A549 (cell line): ENCODE results near the gene METTL5.

Source experiments
- JUN ChIP-seq, 2 experiments: fragments of >200 bp; sonication (Bioruptor Twin); formaldehyde crosslinking; IDR thresholded peaks; 2 replicates in 1 of 2; 3 replicates in 1 of 2; pipeline ENCODE4 v1.6.1; 2016 to 2017
- MAFK ChIP-seq: fragments of 450-650 bp; IDR thresholded peaks from 2 replicates; pipeline ENCODE4 v1.6.1; 2014; ENCODE audit not compliant: partially characterized antibody
- POLR2A ChIP-seq: IDR thresholded peaks from 2 replicates; pipeline ENCODE4 v1.6.1; 2012; ENCODE audit warnings: mild to moderate bottlenecking, low read length
- TF ChIP-seq, protein P1 (sequence below): fragments of >200 bp; sonication (Bioruptor Twin); formaldehyde crosslinking; IDR thresholded peaks from 3 replicates; pipeline ENCODE4 v1.5.1; 2016
- TF ChIP-seq, protein P2 (sequence below): IDR thresholded peaks from 2 replicates; pipeline ENCODE4 v1.6.1; 2012
- TF ChIP-seq, protein P3 (sequence below): fragments of 450-650 bp; IDR thresholded peaks from 2 replicates; pipeline ENCODE4 v1.6.1; 2014; ENCODE audit warnings: antibody characterized with exemption
- TF ChIP-seq, protein P4 (sequence below): IDR thresholded peaks from 2 replicates; pipeline ENCODE4 v1.6.1; 2012

DNA sequence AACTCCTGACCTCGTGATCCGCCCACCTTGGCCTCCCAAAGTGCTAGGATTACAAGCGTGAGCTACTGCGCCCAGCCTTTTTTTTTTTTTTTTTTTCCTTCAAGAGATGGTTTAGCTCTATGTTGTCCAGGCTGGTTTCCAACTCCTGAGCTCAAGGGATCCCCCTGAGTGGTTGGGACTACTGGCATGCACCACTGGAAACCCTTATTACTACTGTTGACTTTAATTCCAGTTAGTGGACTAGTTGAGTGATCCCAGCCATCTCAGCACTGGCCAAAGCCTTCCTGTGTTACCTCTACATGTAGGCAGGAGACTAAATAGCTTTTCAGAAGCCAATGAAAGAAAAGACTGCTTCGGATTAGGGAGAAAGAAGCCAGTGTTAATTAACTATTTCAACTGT lies 34.1 kb downstream of the METTL5 start:
- TF ChIP-seq, protein P1, sequence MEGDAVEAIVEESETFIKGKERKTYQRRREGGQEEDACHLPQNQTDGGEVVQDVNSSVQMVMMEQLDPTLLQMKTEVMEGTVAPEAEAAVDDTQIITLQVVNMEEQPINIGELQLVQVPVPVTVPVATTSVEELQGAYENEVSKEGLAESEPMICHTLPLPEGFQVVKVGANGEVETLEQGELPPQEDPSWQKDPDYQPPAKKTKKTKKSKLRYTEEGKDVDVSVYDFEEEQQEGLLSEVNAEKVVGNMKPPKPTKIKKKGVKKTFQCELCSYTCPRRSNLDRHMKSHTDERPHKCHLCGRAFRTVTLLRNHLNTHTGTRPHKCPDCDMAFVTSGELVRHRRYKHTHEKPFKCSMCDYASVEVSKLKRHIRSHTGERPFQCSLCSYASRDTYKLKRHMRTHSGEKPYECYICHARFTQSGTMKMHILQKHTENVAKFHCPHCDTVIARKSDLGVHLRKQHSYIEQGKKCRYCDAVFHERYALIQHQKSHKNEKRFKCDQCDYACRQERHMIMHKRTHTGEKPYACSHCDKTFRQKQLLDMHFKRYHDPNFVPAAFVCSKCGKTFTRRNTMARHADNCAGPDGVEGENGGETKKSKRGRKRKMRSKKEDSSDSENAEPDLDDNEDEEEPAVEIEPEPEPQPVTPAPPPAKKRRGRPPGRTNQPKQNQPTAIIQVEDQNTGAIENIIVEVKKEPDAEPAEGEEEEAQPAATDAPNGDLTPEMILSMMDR: no peak
- TF ChIP-seq, protein P2, sequence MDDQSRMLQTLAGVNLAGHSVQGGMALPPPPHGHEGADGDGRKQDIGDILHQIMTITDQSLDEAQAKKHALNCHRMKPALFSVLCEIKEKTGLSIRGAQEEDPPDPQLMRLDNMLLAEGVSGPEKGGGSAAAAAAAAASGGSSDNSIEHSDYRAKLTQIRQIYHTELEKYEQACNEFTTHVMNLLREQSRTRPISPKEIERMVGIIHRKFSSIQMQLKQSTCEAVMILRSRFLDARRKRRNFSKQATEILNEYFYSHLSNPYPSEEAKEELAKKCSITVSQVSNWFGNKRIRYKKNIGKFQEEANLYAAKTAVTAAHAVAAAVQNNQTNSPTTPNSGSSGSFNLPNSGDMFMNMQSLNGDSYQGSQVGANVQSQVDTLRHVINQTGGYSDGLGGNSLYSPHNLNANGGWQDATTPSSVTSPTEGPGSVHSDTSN: no peak
- TF ChIP-seq, protein P3, sequence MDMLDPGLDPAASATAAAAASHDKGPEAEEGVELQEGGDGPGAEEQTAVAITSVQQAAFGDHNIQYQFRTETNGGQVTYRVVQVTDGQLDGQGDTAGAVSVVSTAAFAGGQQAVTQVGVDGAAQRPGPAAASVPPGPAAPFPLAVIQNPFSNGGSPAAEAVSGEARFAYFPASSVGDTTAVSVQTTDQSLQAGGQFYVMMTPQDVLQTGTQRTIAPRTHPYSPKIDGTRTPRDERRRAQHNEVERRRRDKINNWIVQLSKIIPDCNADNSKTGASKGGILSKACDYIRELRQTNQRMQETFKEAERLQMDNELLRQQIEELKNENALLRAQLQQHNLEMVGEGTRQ: no peak
- TF ChIP-seq POLR2A (no peak), MAFK (no peak), JUN (IDR thresholded peaks at IDR 0.05) (no peak)
- TF ChIP-seq, protein P4, sequence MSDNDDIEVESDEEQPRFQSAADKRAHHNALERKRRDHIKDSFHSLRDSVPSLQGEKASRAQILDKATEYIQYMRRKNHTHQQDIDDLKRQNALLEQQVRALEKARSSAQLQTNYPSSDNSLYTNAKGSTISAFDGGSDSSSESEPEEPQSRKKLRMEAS: no peak
